Astrocyte (in vitro differentiated cells and primary cell): ENCODE data around the gene HOXA7. TPM values are rescaled to one million over a fixed set of nuclear protein-coding genes. Genes with fewer than 3 reads are reported as not detected.
A peak's percentile ranks its signal among the peaks of the same experiment; 100 is the strongest.

Experiments used
- DNase-seq: peaks from one replicate; pipeline ENCODE4 v3.0.0-alpha.2; 2010; ENCODE audit warnings: low read depth
- FAIRE-seq: peaks from 2 replicates; lab custom pipeline; 2011; peaks lifted over from hg19 to GRCh38; lab: Jason Lieb, UNC
- H2AFZ ChIP-seq: 2 replicates; pipeline ENCODE4 v1.6.0; 2012; ENCODE audit warnings: low read depth, low read length, inconsistent platforms
- H3K27ac ChIP-seq: 2 replicates; pipeline ENCODE4 v1.5.1; 2011; ENCODE audit warnings: low read depth, low read length, inconsistent platforms
- H3K27me3 ChIP-seq: 2 replicates; pipeline ENCODE4 v1.6.0; 2011; ENCODE audit warnings: low read length, inconsistent platforms; ENCODE audit not compliant: insufficient read depth
- H3K36me3 ChIP-seq: 2 replicates; pipeline ENCODE4 v1.5.1; 2011; ENCODE audit warnings: low read length, inconsistent platforms; ENCODE audit not compliant: insufficient read depth
- H3K4me1 ChIP-seq: 2 replicates; pipeline ENCODE4 v1.5.1; 2011; ENCODE audit warnings: low read length, inconsistent platforms; ENCODE audit not compliant: insufficient read depth
- H3K4me2 ChIP-seq: 2 replicates; pipeline ENCODE4 v1.6.0; 2012; ENCODE audit warnings: low read length, inconsistent platforms
- H3K4me3 ChIP-seq: 2 replicates; pipeline ENCODE4 v1.5.1; 2011; ENCODE audit warnings: low read depth, mild to moderate bottlenecking, low read length, inconsistent platforms; ENCODE audit not compliant: insufficient read depth
- H3K79me2 ChIP-seq: 2 replicates; pipeline ENCODE4 v1.6.0; 2012; ENCODE audit warnings: mild to moderate bottlenecking, low read length, inconsistent platforms; ENCODE audit not compliant: insufficient read depth
- H3K9ac ChIP-seq: 2 replicates; pipeline ENCODE4 v1.6.0; 2012; ENCODE audit warnings: mild to moderate bottlenecking, low read length, inconsistent platforms
- H3K9me3 ChIP-seq: 2 replicates; pipeline ENCODE4 v1.5.1; 2012; ENCODE audit warnings: low read depth, mild to moderate bottlenecking, low read length, inconsistent platforms; ENCODE audit not compliant: insufficient read depth
- H4K20me1 ChIP-seq: 2 replicates; pipeline ENCODE4 v1.6.0; 2012; ENCODE audit warnings: low read length, inconsistent platforms; ENCODE audit not compliant: insufficient read depth
- H3K27ac Mint-ChIP-seq: one replicate; pipeline ENCODE4 v1.8.0; 2021; ENCODE audit warnings: mild to moderate bottlenecking, mixed read lengths; ENCODE audit not compliant: unreplicated experiment
- H3K27me3 Mint-ChIP-seq: one replicate; pipeline ENCODE4 v1.8.0; 2021; ENCODE audit warnings: low read depth, mixed read lengths; ENCODE audit not compliant: unreplicated experiment
- H3K36me3 Mint-ChIP-seq: one replicate; pipeline ENCODE4 v1.8.0; 2021; ENCODE audit warnings: low read depth, mixed read lengths; ENCODE audit not compliant: unreplicated experiment
- H3K4me1 Mint-ChIP-seq: one replicate; pipeline ENCODE4 v1.8.0; 2021; ENCODE audit warnings: low read depth, mixed read lengths; ENCODE audit not compliant: unreplicated experiment
- H3K4me3 Mint-ChIP-seq: one replicate; pipeline ENCODE4 v1.8.0; 2021; ENCODE audit warnings: mild to moderate bottlenecking, moderate library complexity, mixed read lengths; ENCODE audit not compliant: unreplicated experiment
- H3K9me3 Mint-ChIP-seq: one replicate; pipeline ENCODE4 v1.8.0; 2021; ENCODE audit warnings: mild to moderate bottlenecking, mixed read lengths; ENCODE audit not compliant: unreplicated experiment
- CTCF ChIP-seq: IDR thresholded peaks from 2 replicates; pipeline ENCODE4 v1.5.1; 2011; ENCODE audit warnings: low read depth, mild to moderate bottlenecking, inconsistent platforms, low read length, moderate library complexity; ENCODE audit not compliant: insufficient read depth
- EZH2 ChIP-seq: IDR thresholded peaks from 2 replicates; pipeline ENCODE4 v1.6.1; 2012; ENCODE audit warnings: mild to moderate bottlenecking, low read length, inconsistent platforms; ENCODE audit not compliant: insufficient read depth
- total RNA-seq: library from RNA; stranded (reverse); gene quantifications from 2 replicates; pipeline ENCODE4 v1.2.1, GENCODE V29; 2021

Gene HOXA7
- total RNA-seq, 1 donor from 2014 or later, result not detected

DNA sequence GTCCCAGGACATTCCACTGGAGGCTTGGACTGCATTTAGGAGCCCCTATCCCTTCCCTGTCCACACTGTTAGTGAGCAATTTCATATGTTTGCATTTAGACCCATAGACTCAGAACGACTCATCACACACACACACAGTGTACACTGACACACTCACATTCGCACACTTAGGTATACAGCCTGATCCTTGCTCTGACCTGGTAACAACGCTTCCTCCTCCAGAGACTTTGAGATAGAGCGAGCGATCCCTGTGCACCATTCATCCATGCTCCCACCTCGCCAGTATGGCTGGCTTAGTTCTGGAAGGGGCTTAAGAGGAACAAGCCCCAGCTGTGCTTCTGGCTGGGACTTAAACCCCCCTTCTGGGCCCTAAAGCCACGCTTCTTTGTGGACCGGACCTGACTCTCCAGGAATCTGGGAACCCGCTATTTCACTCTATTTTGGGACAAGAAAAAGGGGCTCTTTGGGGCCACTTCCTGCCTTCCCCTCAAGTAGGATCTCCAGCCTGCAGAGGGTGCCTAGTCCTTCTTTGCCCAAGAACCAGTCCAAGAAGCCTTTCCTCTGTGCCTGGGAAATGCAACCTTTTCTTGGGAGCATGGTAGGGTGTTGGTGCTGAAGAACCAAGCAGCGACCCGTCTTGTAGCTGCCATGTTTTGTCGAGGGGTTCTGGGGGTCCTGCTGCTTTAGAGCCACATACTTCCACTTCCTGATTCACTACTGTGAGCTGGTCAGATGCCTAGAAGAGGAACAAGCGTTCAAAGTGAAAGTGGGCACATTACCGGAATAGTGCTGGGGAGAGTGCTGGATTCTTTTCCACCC is 44.5 kb upstream of the HOXA7 start:
- H3K27me3 ChIP-seq, result peaks cover 95% of the 10 kb centered on the region
- TF ChIP-seq CTCF, result no peak
- peak; percentile 65 for TF ChIP-seq EZH2
- DNase-seq, result no peak
- peaks cover 88% of the 10 kb centered on the region for H3K27me3 Mint-ChIP-seq
- peaks cover 23% of the 10 kb centered on the region for H3K9me3 Mint-ChIP-seq
- H3K27ac ChIP-seq, result no peak overlapping the region
- peaks cover 10% of the 10 kb centered on the region for H3K4me1 ChIP-seq
- H3K9me3 ChIP-seq, result peaks cover 8% of the 10 kb centered on the region
- H3K27ac Mint-ChIP-seq, result peak overlapping the region; percentile 66
- H4K20me1 ChIP-seq, result peaks cover 41% of the 10 kb centered on the region
- no peak overlapping the region for H3K4me3 ChIP-seq
- H3K79me2 ChIP-seq, result no peaks in the 10 kb centered on the region
- no peak overlapping the region for H3K9ac ChIP-seq
- no peak for FAIRE-seq
- peak overlapping the region; percentile 65 for H3K4me2 ChIP-seq
- H3K4me3 Mint-ChIP-seq, result peak overlapping the region; percentile 67
- H2AFZ ChIP-seq, result no peak overlapping the region
- H3K36me3 ChIP-seq, result no peaks in the 10 kb centered on the region
- no peaks in the 10 kb centered on the region for H3K4me1 Mint-ChIP-seq
- no peaks in the 10 kb centered on the region for H3K36me3 Mint-ChIP-seq

GRCh38 chr7:27199849-27200760 is 43.6 kb upstream of the HOXA7 start, which contains the start of gene HOXA13:
Gene HOXA13 (minus strand): TSS chr7:27200091. CDS start chr7:27200077, 14 bp downstream.
- peaks cover 85% of the 10 kb centered on the region for H3K27me3 Mint-ChIP-seq
- Histone ChIP-seq H3K4me3 (no peak within 1 kb of the TSS), H3K9me3 (peaks cover 8% of the 10 kb centered on the region), H3K4me1 (peaks cover 5% of the 10 kb centered on the region), H4K20me1 (peaks cover 41% of the 10 kb centered on the region), H3K27ac (no peak within 1 kb of the TSS), H3K79me2 (no peaks in the 10 kb centered on the region), H2AFZ (no peak within 1 kb of the TSS), H3K4me2 (peak within 1 kb of the TSS; percentile 65), H3K9ac (no peak within 1 kb of the TSS), H3K36me3 (no peaks in the 10 kb centered on the region), H3K27me3 (peaks cover 95% of the 10 kb centered on the region)
- FAIRE-seq (no peak), DNase-seq (no peak)
- H3K4me3 Mint-ChIP-seq, result peak within 1 kb of the TSS; percentile 71
- no peaks in the 10 kb centered on the region for H3K36me3 Mint-ChIP-seq
- H3K4me1 Mint-ChIP-seq, result no peaks in the 10 kb centered on the region
- no peak for TF ChIP-seq CTCF
- TF ChIP-seq EZH2, result peak; percentile 92
- peak within 1 kb of the TSS; percentile 75 for H3K27ac Mint-ChIP-seq
- peaks cover 23% of the 10 kb centered on the region for H3K9me3 Mint-ChIP-seq
